CMK (cell line): ENCODE data around the gene LAX1.
"Not testable (repeated sequence)": the region's sequence is repeated elsewhere in the genome, so short reads cannot be mapped to it uniquely, and the experiment has no call there.

Experiments used
- DNase-seq: peaks from one replicate; pipeline ENCODE4 v3.0.0-alpha.2; 2010; ENCODE audit warnings: low read depth

Gene LAX1

DNA sequence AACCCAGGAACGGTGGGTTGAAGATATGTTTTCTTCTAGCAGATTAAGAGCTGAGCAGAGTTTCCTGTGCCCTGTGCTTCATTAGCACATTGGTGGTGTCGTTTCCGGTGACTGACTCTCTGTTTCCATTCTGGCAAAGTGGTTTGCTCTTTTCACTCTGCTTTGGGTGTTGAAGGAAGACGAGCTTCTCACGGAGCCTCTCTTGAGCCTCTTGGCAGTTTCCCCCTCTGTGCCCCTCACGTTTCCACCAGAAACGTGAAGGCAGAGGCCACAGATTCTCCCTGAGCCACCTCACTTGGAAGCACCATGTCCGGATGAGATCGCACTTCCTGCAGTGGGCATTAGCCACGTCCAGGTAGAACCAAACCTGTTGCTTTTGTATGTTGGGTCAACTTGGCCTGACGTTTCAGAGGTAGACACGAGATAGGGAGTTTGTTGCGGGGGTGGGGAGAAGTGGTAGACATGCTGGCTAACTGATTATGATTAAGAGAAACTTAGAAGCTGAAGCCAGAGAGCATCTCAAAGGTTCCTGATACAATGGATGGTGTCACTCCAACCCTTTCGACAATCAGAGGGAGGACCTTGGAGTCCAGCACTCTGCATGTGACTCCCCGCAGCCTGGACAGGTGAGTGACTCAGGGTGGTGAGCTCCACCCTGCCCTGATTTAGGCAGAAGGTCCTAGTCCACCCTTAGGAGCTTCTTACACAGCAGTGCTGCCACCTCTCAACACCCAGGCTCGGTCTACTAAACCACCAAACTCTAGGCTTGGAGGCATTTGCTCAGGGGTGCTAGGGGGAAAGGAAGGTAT lies at the start of gene LAX1:
Gene LAX1, plus strand, starts transcription at position 155 of the 809 bp plus-strand sequence. Its CDS starts 383 bp downstream, at position 538.
- no peak for DNase-seq

GRCh38 chr1:203717120-203717519 lies 47.9 kb upstream of the LAX1 start:
- DNase-seq, result no peak

DNA sequence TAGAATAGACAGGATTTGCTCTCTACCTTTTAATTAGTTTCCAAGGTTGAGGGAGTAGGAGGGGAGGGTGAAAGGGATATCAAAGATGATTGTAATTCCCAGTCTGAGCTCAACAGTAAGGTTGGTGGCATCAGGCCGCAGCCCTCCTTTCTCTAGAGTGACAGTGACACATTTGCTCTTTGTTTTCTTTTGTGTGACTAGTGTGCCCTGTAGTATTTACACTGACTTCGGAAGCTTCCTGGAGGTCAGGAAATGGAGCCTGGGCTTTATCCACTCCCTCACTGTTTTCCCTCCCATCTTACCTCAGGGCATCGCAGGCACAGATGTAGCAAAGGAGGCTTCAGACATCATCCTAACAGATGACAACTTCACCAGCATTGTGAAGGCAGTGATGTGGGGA lies 44.7 kb upstream of the LAX1 start:
- DNase-seq, result no peak

- DNase-seq, result no peak
Measured at GRCh38 chr1:203722909-203723308, 42.1 kb upstream of the LAX1 start.

DNA sequence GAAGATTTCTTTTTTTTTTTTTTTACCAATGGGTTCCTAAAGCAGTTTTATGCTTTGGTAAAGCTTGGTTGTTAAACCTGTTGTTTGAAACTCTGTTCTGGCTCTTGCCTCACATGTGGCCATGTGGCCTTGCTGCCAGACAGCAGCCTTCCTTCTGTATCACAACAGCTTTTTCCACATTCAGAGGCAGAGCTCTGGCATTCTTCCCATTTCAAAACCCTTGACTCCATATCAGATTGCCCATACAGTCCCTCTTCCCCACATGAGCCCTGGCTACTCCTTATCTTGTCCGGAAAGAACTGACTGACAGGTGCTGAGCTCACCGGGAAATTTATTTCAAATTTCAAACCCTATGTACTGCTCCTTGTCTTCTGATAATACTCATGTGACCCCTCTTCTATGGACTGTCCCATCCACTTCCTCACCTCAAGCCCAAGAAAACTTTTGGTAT lies 38.5 kb upstream of the LAX1 start:
- no peak for DNase-seq

DNA sequence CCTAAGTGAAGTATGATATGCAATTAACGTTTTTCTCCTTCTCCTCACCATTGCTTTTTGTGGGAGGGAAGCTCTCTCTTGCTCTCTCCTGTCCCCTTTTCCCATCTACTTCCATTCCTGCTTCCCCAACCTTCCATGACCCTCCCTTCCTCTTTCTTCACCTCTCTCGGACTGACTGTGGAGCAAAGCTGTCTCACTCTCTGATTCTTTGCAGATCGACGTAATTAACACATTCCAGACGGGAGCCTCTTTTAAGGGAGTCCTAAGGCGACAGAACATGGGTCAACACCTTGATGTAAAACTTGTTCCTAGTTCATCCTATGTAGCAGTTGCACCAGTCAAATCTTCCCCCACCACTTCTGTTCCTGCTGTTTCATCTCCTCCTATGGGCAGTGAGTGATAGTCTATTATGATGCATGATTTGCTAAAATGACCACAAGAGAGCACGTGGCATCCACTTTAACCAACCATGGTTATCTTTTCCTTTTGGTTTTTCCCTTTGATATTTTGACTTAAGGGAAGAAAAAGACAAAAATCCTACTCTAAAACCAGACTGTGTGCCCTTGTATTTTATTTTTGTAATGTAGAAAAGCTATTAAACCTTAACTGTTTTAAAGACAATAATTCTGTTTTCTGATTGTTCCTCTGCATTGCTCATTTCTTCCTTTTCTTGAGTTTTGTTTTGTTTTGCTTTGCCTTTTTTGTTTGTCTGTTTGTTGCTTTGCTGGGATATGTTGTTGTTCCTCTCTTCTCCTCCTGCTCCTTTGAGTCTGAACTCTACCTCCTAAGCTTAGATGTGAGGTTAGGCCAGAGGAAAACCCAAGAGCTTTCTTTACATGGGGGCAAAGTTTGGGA lies 31.7 kb upstream of the LAX1 start:
- DNase-seq, result no peak

GRCh38 chr1:203742436-203742835 lies 22.5 kb upstream of the LAX1 start:
- no peak for DNase-seq

- no peak for DNase-seq
Measured at GRCh38 chr1:203743091-203743571, 21.9 kb upstream of the LAX1 start.

DNA sequence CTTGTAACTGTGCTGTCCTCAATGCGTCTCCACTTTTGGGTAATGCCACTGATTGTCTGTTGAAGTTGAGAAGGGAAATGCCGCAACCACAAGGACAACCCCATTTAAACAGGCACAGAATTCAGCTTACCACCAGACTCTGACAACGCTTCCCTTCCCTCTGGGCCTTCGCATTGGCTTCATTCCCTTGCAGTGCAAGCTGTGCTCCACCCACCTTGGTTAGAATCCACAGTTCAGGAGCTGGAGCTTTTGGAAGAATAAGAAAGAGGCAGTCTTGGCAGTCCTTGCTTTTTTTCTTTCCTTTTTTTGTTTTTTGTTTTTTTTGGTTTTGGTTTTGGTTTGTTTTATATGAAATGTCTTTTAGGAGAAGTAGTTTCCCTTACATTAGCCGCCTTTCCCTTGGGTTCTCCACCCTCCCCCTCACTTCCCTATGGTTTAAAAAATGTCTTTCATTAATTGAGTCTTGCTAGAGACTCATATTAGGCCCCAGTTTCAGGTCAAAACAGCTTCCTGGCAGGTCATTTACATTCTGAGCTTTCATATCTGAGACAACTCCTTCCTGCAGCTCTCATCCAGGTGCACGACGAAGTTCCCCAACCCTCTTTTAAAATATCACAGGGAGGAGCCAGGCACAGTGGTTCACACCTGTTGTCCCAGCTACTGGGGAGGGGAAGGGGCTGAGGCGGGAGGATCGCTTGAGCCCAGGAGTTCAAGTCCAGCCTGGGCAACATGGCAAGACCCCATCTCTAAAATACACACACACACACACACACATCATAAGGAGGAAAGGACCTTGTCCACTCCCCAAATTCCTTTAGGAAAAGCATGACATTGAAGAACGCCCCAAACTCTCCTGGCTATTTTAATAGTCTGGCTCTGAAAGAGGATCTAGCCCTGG lies 20.7 kb upstream of the LAX1 start:
- DNase-seq, result no peak

GRCh38 chr1:203746281-203746680 lies 18.7 kb upstream of the LAX1 start:
- no peak for DNase-seq

GRCh38 chr1:203751051-203751450 lies 13.9 kb upstream of the LAX1 start:
- no peak for DNase-seq

GRCh38 chr1:203751618-203752361 lies 13.2 kb upstream of the LAX1 start:
- not testable (repeated sequence) for DNase-seq

- no peak for DNase-seq
Measured at GRCh38 chr1:203754455-203754864, 10.5 kb upstream of the LAX1 start.

- no peak for DNase-seq
Measured at GRCh38 chr1:203756036-203756435, 8.9 kb upstream of the LAX1 start.

GRCh38 chr1:203758749-203759148 lies 6.2 kb upstream of the LAX1 start:
- DNase-seq, result not testable (repeated sequence)

DNA sequence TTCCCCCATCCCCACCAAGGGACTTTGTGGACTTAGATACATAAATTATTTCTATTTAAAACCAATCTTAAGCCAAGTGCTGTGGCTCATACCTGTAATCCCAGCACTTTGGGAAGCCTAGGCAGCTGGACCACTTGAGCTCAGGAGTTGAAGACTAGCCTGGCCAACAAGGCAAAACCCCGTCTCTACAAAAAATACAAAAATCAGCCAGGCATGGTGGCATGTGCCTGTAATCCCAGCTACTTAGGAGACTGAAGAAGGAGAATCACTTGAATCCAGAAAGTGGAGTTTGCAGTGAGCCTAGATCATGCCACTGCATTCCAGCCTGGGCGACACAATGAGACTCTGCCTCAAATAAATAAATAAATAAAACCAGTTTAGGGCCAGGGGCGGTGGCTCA lies 4.5 kb upstream of the LAX1 start:
- no peak for DNase-seq

DNA sequence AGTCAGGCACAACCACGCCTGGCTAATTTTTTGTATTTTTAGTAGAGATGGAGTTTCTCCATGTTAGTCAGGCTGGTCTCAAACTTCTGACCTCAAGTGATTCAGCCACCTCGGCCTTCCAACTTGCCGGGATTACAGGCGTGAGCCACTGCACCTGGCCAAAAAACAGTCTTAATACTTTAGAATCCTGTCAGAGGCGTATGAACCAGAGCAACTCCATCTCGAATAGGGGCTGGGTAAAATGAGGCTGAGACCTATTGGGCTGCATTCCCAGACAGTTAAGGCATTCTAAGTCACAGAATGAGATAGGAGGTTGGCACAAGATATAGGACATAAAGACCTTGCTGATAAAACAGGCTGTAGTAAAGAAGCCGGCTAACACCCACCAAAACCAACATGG lies 3.0 kb upstream of the LAX1 start:
- DNase-seq, result not testable (repeated sequence)

DNA sequence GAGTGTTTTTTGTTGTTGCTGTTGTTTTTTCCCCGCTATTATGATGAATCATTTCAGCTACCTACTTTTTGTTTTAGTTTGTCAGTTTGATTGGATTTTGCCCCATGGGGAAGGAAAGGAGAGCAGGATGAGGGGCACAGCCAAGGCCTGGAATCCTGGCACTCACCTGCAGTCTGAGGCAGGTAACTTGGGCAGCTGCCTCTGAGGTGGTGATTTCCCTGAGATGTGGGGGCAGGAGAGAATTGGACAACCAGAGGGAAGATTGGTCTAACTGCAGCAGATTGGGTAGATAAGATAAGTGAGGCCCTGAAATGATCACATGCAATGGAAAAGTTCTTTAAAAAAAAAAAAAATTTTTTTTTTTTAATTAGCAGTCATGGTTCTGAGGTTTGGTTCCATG lies 1.5 kb upstream of the LAX1 start:
- no peak for DNase-seq

- no peak for DNase-seq
Measured at GRCh38 chr1:203764105-203765028, 616 bp upstream of the LAX1 start.

DNA sequence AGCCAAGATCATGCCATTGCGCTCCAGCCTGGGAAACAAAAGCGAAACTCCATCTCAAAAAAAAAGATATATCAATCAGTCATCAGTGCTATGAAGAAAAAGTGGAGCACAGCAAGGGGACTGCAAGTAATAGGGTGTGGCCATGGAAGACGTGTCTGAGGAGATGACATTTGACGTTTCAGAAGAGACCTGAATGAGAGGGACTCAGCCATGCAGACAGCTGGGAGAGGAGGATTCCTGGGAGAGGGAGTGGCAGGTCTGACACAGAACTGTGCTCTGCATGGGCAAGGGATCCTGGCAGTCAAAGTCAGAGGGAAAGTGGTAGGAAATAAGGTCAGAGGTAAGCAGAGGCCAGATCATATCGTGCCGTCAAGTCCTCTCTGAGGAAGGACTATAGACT lies 3.3 kb downstream of the LAX1 start:
- no peak for DNase-seq
